ENCODE results near the gene APH1A. TPM values are rescaled to one million over a fixed set of nuclear protein-coding genes. Genes with fewer than 3 reads are reported as not detected.

Gene APH1A
- total RNA-seq, 6 experiments from 2014 or later, result 104 to 119 (median 107) TPM

DNA sequence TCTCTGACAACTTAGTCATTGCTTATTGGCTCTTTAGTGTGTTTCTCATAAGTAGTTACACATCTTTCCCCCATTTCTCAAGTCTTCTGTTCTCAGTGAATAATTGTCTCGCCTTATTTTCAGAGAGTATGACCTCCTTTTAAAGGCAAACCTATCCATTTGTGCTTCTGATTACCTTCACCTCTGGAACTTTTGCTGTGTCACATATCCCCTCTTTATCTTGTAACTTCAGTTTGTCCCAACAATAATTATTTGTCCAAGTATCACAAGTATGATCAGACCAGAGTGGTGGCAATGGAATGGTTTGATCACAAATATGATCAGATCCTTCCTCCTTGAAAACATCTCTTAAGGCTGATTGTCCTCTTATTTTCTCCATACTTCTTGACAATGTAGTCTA, 19.6 kb upstream of the APH1A start:
- Mint-ChIP-seq H3K4me1 (ENCODE audit: low read depth) (peaks cover 10% of the 10 kb centered on the region), H3K4me3 (no peak overlapping the region)
- no peak for TF ChIP-seq CTCF (IDR thresholded peaks at IDR 0.05)

GRCh38 chr1:150283260-150283659, 14.4 kb upstream of the APH1A start:
- H3K36me3 Mint-ChIP-seq (ENCODE audit: low read depth), result peaks cover 5% of the 10 kb centered on the region; the same call in 1 of the 2 replicates
- DNase-seq, result no peak
- H3K4me3 Mint-ChIP-seq, result peak overlapping the region; percentile 94
- peak overlapping the region; percentile 98 for H3K27ac Mint-ChIP-seq
- H3K9me3 Mint-ChIP-seq, result peaks cover 4% of the 10 kb centered on the region
- no peaks in the 10 kb centered on the region; the same call in 1 of the 2 replicates for H3K27me3 Mint-ChIP-seq (ENCODE audit: insufficient read depth)
- no peak for TF ChIP-seq CTCF (IDR thresholded peaks at IDR 0.05)
- peaks cover 42% of the 10 kb centered on the region for H3K4me1 Mint-ChIP-seq (ENCODE audit: low read depth)

More for the DNA sequence above, 19.6 kb upstream of the APH1A start:
- Mint-ChIP-seq H3K27me3 (ENCODE audit: insufficient read depth) (no peaks in the 10 kb centered on the region; the same call in none of the 2 replicates), H3K9me3 (no peaks in the 10 kb centered on the region), H3K27ac (no peak overlapping the region), H3K36me3 (ENCODE audit: low read depth) (no peaks in the 10 kb centered on the region; the same call in 1 of the 2 replicates)
- no peak for DNase-seq

GRCh38 chr1:150282558-150282958, 13.7 kb upstream of the APH1A start:
- no peak for DNase-seq
- peak overlapping the region; percentile 94 for H3K4me3 Mint-ChIP-seq
- H3K27me3 Mint-ChIP-seq (ENCODE audit: insufficient read depth), result no peaks in the 10 kb centered on the region; the same call in 1 of the 2 replicates
- no peak for TF ChIP-seq CTCF (IDR thresholded peaks at IDR 0.05)
- peaks cover 4% of the 10 kb centered on the region for H3K9me3 Mint-ChIP-seq
- peaks cover 5% of the 10 kb centered on the region; the same call in 1 of the 2 replicates for H3K36me3 Mint-ChIP-seq (ENCODE audit: low read depth)
- H3K4me1 Mint-ChIP-seq (ENCODE audit: low read depth), result peaks cover 42% of the 10 kb centered on the region
- H3K27ac Mint-ChIP-seq, result peak overlapping the region; percentile 98

GRCh38 chr1:150281758-150282557, 13.1 kb upstream of the APH1A start, which contains the start of gene CIART:
CIART (plus strand) TSS chr1:150282554; CDS start chr1:150283268, 714 bp downstream.
- Mint-ChIP-seq H3K9me3 (peaks cover 4% of the 10 kb centered on the region), H3K4me1 (ENCODE audit: low read depth) (peaks cover 42% of the 10 kb centered on the region), H3K27me3 (ENCODE audit: insufficient read depth) (no peaks in the 10 kb centered on the region; the same call in 1 of the 2 replicates), H3K36me3 (ENCODE audit: low read depth) (peaks cover 5% of the 10 kb centered on the region; the same call in 1 of the 2 replicates), H3K27ac (peak within 1 kb of the TSS; percentile 98), H3K4me3 (peak within 1 kb of the TSS; percentile 94)
- no peak for TF ChIP-seq CTCF (IDR thresholded peaks at IDR 0.05)
- peak; percentile 100 for DNase-seq

DNA sequence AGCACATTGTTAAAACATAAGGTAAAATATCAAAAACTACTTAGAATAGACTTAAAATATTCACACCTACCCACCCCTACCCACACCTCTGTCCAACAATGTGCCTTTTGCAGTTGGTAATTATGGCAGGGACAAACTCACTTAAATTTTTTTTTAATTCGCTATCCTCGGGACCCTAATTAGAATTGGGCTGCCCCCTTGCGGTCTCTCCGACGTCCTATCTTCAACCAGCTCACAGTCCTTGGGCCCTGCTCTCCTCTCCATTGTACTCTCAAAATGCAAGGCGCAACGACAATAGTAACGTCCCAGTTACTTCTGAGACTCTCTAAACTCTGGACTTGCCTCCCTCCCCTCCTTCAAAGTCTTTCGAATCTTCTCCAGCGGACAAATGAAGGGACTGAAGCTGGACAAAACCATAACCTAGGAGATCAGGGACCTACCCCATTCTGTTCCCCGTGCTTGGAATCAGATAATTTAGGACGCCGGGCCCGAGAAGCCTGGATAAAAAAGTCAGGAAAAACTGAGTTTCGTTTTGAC, 12.5 kb upstream of the APH1A start:
- H3K9me3 Mint-ChIP-seq, result peaks cover 4% of the 10 kb centered on the region
- peaks cover 42% of the 10 kb centered on the region for H3K4me1 Mint-ChIP-seq (ENCODE audit: low read depth)
- H3K36me3 Mint-ChIP-seq (ENCODE audit: low read depth), result peaks cover 5% of the 10 kb centered on the region; the same call in 1 of the 2 replicates
- H3K4me3 Mint-ChIP-seq, result peak overlapping the region; percentile 94
- H3K27ac Mint-ChIP-seq, result peak overlapping the region; percentile 98
- H3K27me3 Mint-ChIP-seq (ENCODE audit: insufficient read depth), result no peaks in the 10 kb centered on the region; the same call in 1 of the 2 replicates
- TF ChIP-seq CTCF (IDR thresholded peaks at IDR 0.05), result peak; percentile 87
- peak; percentile 62 for DNase-seq

All from HFFc6 (cell line).